SK-N-MC (cell line): ENCODE results near the gene FAM210B.

Experiments
- DNase-seq: peaks from one replicate; pipeline ENCODE4 v3.0.0-alpha.2; 2011; ENCODE audit warnings: low read depth, low spot score
- H3K27ac ChIP-seq: fragments of 200-600 bp; sonication (generic); 2 replicates; pipeline ENCODE4 v1.5.1; 2016; ENCODE audit warnings: mixed run types
- H3K36me3 ChIP-seq: fragments of 200-600 bp; sonication (generic); 2 replicates; pipeline ENCODE4 v1.6.1; 2017; ENCODE audit warnings: antibody characterized with exemption, low read length, mixed read lengths; ENCODE audit not compliant: insufficient read depth
- H3K4me3 ChIP-seq: fragments of 200-600 bp; sonication (generic); 2 replicates; pipeline ENCODE4 v1.5.1; 2016
- H3K9ac ChIP-seq: fragments of 200-600 bp; sonication (generic); 2 replicates; pipeline ENCODE4 v1.8.0; 2017; ENCODE audit warnings: mixed run types, mixed read lengths; ENCODE audit not compliant: insufficient read length
- H3K9me3 ChIP-seq: fragments of 200-600 bp; sonication (generic); 2 replicates; pipeline ENCODE4 v1.6.1; 2017; ENCODE audit warnings: low read depth, mild to moderate bottlenecking, antibody characterized with exemption, low read length, moderate library complexity, mixed read lengths
- EZH2 ChIP-seq: fragments of 200-600 bp; sonication (generic); IDR thresholded peaks from one replicate; pipeline ENCODE4 v1.6.1; 2017; ENCODE audit warnings: antibody characterized with exemption
- FOXP2 ChIP-seq: optimal IDR thresholded peaks from 2 replicates; pipeline ENCODE3; 2011; ENCODE audit warnings: mild to moderate bottlenecking, moderate library complexity; ENCODE audit not compliant: insufficient read depth; ENCODE audit errors: extremely low read length, control extremely low read depth
- POLR2AphosphoS5 ChIP-seq: IDR thresholded peaks from 2 replicates; pipeline ENCODE4 v1.6.1; 2012; ENCODE audit warnings: mild to moderate bottlenecking, low read depth, low read length, borderline replicate concordance

FAM210B gene

GRCh38 chr20:56358070-56358469, 704 bp upstream of the FAM210B start:
- no peak overlapping the region for H3K9ac ChIP-seq
- H3K27ac ChIP-seq: no peak overlapping the region
- no peaks in the 10 kb centered on the region for H3K9me3 ChIP-seq
- H3K36me3 ChIP-seq: no peaks in the 10 kb centered on the region
- no peak for TF ChIP-seq POLR2AphosphoS5
- TF ChIP-seq EZH2: no peak
- no peak for TF ChIP-seq FOXP2
- peak overlapping the region; percentile 65 for H3K4me3 ChIP-seq
- DNase-seq: no peak

GRCh38 chr20:56359212-56360132, 698 bp downstream of the FAM210B start:
- peak overlapping the region; percentile 78 for H3K4me3 ChIP-seq
- no peaks in the 10 kb centered on the region for H3K9me3 ChIP-seq
- H3K36me3 ChIP-seq: no peaks in the 10 kb centered on the region
- H3K27ac ChIP-seq: no peak overlapping the region
- no peak for TF ChIP-seq POLR2AphosphoS5
- TF ChIP-seq FOXP2: no peak
- no peak for TF ChIP-seq EZH2
- no peak for DNase-seq
- H3K9ac ChIP-seq: peak overlapping the region; percentile 60

GRCh38 chr20:56360133-56360907, 1.5 kb downstream of the FAM210B start:
- Histone ChIP-seq H3K36me3 (no peaks in the 10 kb centered on the region), H3K4me3 (no peak overlapping the region), H3K9me3 (no peaks in the 10 kb centered on the region), H3K9ac (no peak overlapping the region), H3K27ac (no peak overlapping the region)
- no peak for DNase-seq
- TF ChIP-seq EZH2 (no peak), POLR2AphosphoS5 (no peak), FOXP2 (no peak)

GRCh38 chr20:56360908-56361205, 2.1 kb downstream of the FAM210B start:
- H3K9ac ChIP-seq: no peak overlapping the region
- TF ChIP-seq FOXP2 (no peak), EZH2 (no peak), POLR2AphosphoS5 (no peak)
- no peak overlapping the region for H3K27ac ChIP-seq
- H3K9me3 ChIP-seq: no peaks in the 10 kb centered on the region
- no peaks in the 10 kb centered on the region for H3K36me3 ChIP-seq
- no peak overlapping the region for H3K4me3 ChIP-seq
- DNase-seq: no peak

- H3K36me3 ChIP-seq: no peaks in the 10 kb centered on the region
- TF ChIP-seq FOXP2: no peak
- no peak for TF ChIP-seq EZH2
- TF ChIP-seq POLR2AphosphoS5: no peak
- no peak for DNase-seq
- H3K9ac ChIP-seq: no peak overlapping the region
- H3K9me3 ChIP-seq: no peaks in the 10 kb centered on the region
- no peak overlapping the region for H3K27ac ChIP-seq
- H3K4me3 ChIP-seq: no peak overlapping the region
These were observed 3.1 kb downstream of the FAM210B start for GRCh38 chr20:56361900-56362299.

- Histone ChIP-seq H3K9me3 (no peaks in the 10 kb centered on the region), H3K27ac (no peak overlapping the region), H3K4me3 (no peak overlapping the region), H3K9ac (no peak overlapping the region), H3K36me3 (no peaks in the 10 kb centered on the region)
- DNase-seq: no peak
- TF ChIP-seq EZH2: no peak
- no peak for TF ChIP-seq FOXP2
- TF ChIP-seq POLR2AphosphoS5: no peak
These were observed 4.1 kb downstream of the FAM210B start for GRCh38 chr20:56362833-56363413.

- Histone ChIP-seq H3K9me3 (no peaks in the 10 kb centered on the region), H3K4me3 (no peak overlapping the region), H3K36me3 (no peaks in the 10 kb centered on the region), H3K9ac (no peak overlapping the region), H3K27ac (no peak overlapping the region)
- no peak for TF ChIP-seq POLR2AphosphoS5
- TF ChIP-seq EZH2: no peak
- no peak for TF ChIP-seq FOXP2
- DNase-seq: no peak
These were observed 4.7 kb downstream of the FAM210B start for GRCh38 chr20:56363491-56363890.

- H3K27ac ChIP-seq: no peak overlapping the region
- H3K36me3 ChIP-seq: peaks cover 41% of the 10 kb centered on the region
- no peak for TF ChIP-seq POLR2AphosphoS5
- TF ChIP-seq EZH2: no peak
- TF ChIP-seq FOXP2: no peak
- no peaks in the 10 kb centered on the region for H3K9me3 ChIP-seq
- H3K4me3 ChIP-seq: no peak overlapping the region
- DNase-seq: no peak
- H3K9ac ChIP-seq: no peak overlapping the region
These were observed 9.8 kb downstream of the FAM210B start for GRCh38 chr20:56368351-56369134.
